Spleen (tissue), 11 donors: ENCODE data around the gene SELENOM. TPM values are rescaled to one million over a fixed set of nuclear protein-coding genes. Genes with fewer than 3 reads are reported as not detected.

ENCODE experiments used
- DNase-seq: peaks from one replicate; pipeline ENCODE4 v3.0.0-alpha.2; 2020
- H3K27ac ChIP-seq, 8 donors: fragments of 200-600 bp; sonication (generic) in 7 of 8; 1 replicate in 4 of 8; 2 replicates in 4 of 8; pipeline versions ENCODE4 v1.5.0 to v1.8.0; 2016 to 2021; ENCODE audit warnings: inconsistent platforms in 4 of 8, mild to moderate bottlenecking in 4 of 8, moderate library complexity in 1 of 8
- H3K27me3 ChIP-seq, 7 donors: fragments of 200-600 bp; sonication (generic) in 6 of 7; replicated peaks in 1 of 7; 1 replicate in 4 of 7; 2 replicates in 3 of 7; pipeline versions ENCODE4 v1.5.0 to v1.8.0; 2016 to 2021; ENCODE audit warnings: inconsistent platforms in 3 of 7, mild to moderate bottlenecking in 1 of 7
- H3K36me3 ChIP-seq, 6 donors: fragments of 200-600 bp; sonication (generic) in 5 of 6; 1 replicate in 4 of 6; 2 replicates in 2 of 6; pipeline versions ENCODE4 v1.5.0 to v1.8.0; 2016 to 2021; ENCODE audit warnings: inconsistent platforms in 2 of 6
- H3K4me1 ChIP-seq, 6 donors: fragments of 200-600 bp; sonication (generic) in 5 of 6; 1 replicate in 3 of 6; 2 replicates in 3 of 6; pipeline versions ENCODE4 v1.5.0 to v1.8.0; 2016 to 2021; ENCODE audit warnings: inconsistent platforms in 3 of 6
- H3K4me3 ChIP-seq, 8 donors: fragments of 200-600 bp; sonication (generic) in 7 of 8; 1 replicate in 4 of 8; 2 replicates in 4 of 8; pipeline versions ENCODE4 v1.5.0 to v1.8.0; 2016 to 2021; ENCODE audit warnings: inconsistent platforms in 4 of 8, mild to moderate bottlenecking in 4 of 8, moderate library complexity in 2 of 8
- H3K9me3 ChIP-seq, 8 donors: fragments of 200-600 bp; sonication (generic) in 7 of 8; 1 replicate in 4 of 8; 2 replicates in 4 of 8; pipeline versions ENCODE4 v1.5.0 to v1.8.0; 2016 to 2021; ENCODE audit warnings: inconsistent platforms in 4 of 8
- POLR2A ChIP-seq, 3 donors: fragments of 450-650 bp; IDR thresholded peaks; one replicate each; pipeline ENCODE4 v1.5.1; 2017; ENCODE audit warnings: antibody characterized with exemption in 3 of 3, mild to moderate bottlenecking in 1 of 3
- POLR2AphosphoS5 ChIP-seq, 3 donors: sonication (generic); formaldehyde crosslinking; IDR thresholded peaks; one replicate each; pipeline ENCODE4 v1.5.1; 2017; ENCODE audit warnings: antibody characterized with exemption in 3 of 3
- WGBS, 5 donors: extraction: QIAGEN DNeasy Blood & Tissue Kit in 3 of 5; methylation state at CpG; one replicate each; pipeline versions ENCODE4 v1.1.5 to v1.1.7; 2013 to 2018; 5-methylcytosine and 5-hydroxymethylcytosine counted together
- intact Hi-C: fragments of 100-400 bp; cut with DNase I; formaldehyde crosslinking; loops from one replicate; pipeline ENCODE4 v1.15.0; 2023; ENCODE audit warnings: low total_unique reads
- polyA plus RNA-seq, 3 donors: library from polyadenylated mRNA; stranded (reverse); fragments of 200-250 nt; gene quantifications; one replicate each; pipeline ENCODE4 v1.2.1, GENCODE V29; 2013
- total RNA-seq, 7 donors: library from RNA; depleted of rRNA in 3 of 7; stranded (reverse); fragments of >200 nt in 3 of 7; fragmentation: NEBNext Ultra II Directional in 4 of 7; extraction: Animal tissue kit (Norgen Biotek cat#: 25700) in 4 of 7; gene quantifications; one replicate each; pipeline versions ENCODE4 v1.1.0 to v1.2.1, GENCODE V29; 2016 to 2021
- TF ChIP-seq, protein P1 (sequence below), 11 experiments: fragments of 200-600 bp in 7 of 11; fragments of 450-650 bp in 4 of 11; sonication (generic) in 4 of 11; IDR thresholded peaks in 8 of 11; conservative IDR thresholded peaks in 3 of 11; 1 replicate in 7 of 11; 2 replicates in 4 of 11; pipeline versions ENCODE4 v1.4.0 to v1.8.0; 2016 to 2021; ENCODE audit warnings: antibody characterized with exemption in 11 of 11, inconsistent platforms in 4 of 11, mild to moderate bottlenecking in 1 of 11
- donor health status: healthy with polysubstance abuse.
- donor health status: DM: no; HTN: no; CAD: no; lungs with moderate emphysema.
- donor health status: DM: no; HTN: no; CAD: no.
- donor health status: Bipolar disorder and iron deficiency.
- donor health status: healthy.
- donor health status: DM: no; HTN: no; CAD: no.
- donor health status: DM: yes; HTN: yes; CAD: no.

SELENOM gene
- total and polyA plus RNA-seq, 10 donors, result 47.0 to 151 (median 70.3) TPM

DNA sequence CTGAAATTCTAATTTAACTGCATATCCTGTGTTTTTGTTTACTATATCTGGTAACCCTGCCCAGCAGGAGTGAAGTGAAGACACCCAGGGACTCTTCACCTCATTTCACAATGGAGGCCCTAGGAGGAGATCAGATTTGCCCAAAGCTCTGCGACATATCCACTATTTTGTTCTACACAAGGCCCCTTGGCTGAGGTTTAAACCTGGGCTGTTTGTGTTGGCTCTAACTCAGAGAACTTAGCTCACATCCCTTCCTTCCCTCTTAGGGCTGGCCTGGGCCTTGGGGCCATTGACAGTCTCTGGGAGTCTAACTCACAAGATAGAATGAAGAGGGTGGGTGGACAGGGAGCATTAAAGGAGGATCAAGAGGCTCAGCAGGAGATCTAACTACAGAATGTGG is 41.1 kb upstream of the SELENOM start:
- H3K4me3 ChIP-seq, result no peak overlapping the region
- peaks cover 0 to 19% (median 0%) of the 10 kb centered on the region in 8 donors for H3K9me3 ChIP-seq
- no peak overlapping the region for H3K27ac ChIP-seq
- intact Hi-C loops, result no loop called here
- WGBS, 5 donors, result 87 to 100% (median 95%) methylated on average over 1 of the region's 1 CpG
- peaks cover 0 to 17% (median 5%) of the 10 kb centered on the region in 6 donors for H3K4me1 ChIP-seq
- no peaks in the 10 kb centered on the region for H3K36me3 ChIP-seq
- no peak for DNase-seq
- no peaks in the 10 kb centered on the region for H3K27me3 ChIP-seq
- TF ChIP-seq POLR2A (IDR thresholded peaks at IDR 0.05) (no peak), POLR2AphosphoS5 (IDR thresholded peaks at IDR 0.05) (no peak)
- TF ChIP-seq, protein P1, sequence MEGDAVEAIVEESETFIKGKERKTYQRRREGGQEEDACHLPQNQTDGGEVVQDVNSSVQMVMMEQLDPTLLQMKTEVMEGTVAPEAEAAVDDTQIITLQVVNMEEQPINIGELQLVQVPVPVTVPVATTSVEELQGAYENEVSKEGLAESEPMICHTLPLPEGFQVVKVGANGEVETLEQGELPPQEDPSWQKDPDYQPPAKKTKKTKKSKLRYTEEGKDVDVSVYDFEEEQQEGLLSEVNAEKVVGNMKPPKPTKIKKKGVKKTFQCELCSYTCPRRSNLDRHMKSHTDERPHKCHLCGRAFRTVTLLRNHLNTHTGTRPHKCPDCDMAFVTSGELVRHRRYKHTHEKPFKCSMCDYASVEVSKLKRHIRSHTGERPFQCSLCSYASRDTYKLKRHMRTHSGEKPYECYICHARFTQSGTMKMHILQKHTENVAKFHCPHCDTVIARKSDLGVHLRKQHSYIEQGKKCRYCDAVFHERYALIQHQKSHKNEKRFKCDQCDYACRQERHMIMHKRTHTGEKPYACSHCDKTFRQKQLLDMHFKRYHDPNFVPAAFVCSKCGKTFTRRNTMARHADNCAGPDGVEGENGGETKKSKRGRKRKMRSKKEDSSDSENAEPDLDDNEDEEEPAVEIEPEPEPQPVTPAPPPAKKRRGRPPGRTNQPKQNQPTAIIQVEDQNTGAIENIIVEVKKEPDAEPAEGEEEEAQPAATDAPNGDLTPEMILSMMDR (IDR thresholded peaks at IDR 0.05 in 8 of 11, conservative IDR thresholded peaks at IDR 0.05 in 3 of 11), result no peak

DNA sequence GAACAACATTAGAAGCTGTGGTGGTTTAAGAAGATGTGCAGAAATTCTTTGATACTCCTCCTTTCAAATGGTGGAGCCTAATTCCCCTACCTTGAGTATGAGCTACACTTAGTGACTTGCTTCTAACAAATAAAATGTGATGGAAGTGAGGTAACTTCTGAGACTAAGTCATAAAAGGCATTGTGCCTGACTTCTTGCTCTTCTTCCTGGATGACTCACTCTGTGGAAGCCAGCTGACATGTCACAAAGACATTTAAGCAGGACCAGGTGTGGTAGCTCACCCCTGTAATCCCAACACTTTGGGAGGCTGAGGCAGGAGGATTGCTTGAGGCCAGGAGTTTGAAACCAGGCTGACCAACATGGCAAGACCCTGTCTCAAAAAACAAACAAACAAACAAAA is 36.9 kb upstream of the SELENOM start:
- H3K9me3 ChIP-seq, result peaks cover 0 to 19% (median 0%) of the 10 kb centered on the region in 8 donors
- no peak overlapping the region for H3K4me3 ChIP-seq
- H3K27ac ChIP-seq, result no peak overlapping the region
- H3K4me1 ChIP-seq, result peaks cover 0 to 8% (median 0%) of the 10 kb centered on the region in 6 donors
- H3K36me3 ChIP-seq, result no peaks in the 10 kb centered on the region
- TF ChIP-seq, protein P1 (IDR thresholded peaks at IDR 0.05 in 8 of 11, conservative IDR thresholded peaks at IDR 0.05 in 3 of 11), result no peak
- no peak for TF ChIP-seq POLR2AphosphoS5 (IDR thresholded peaks at IDR 0.05)
- no peak for TF ChIP-seq POLR2A (IDR thresholded peaks at IDR 0.05)
- no peak for DNase-seq
- H3K27me3 ChIP-seq, result peaks cover 0 to 15% (median 0%) of the 10 kb centered on the region in 7 donors
- intact Hi-C loops, result no loop called here

DNA sequence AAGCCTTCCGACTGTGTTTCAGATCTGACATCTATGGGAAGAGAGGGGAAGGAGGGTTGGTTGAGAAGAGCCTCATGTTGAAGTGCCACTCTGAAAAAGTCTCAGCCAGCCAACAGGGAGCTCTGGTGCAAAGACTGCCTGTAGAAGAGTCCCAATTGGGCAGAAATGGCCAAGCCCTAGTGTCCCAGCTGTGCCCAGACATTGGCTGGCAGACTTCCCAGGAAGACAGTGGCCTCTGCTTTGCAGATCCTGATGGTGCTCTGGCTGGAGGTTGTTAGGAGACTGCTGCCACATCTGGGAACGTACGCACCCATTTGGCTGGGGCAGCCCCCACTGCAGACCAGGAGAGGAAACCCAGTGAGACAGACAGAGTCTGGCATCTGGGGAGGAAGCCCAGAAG is 36.2 kb upstream of the SELENOM start:
- no peak for DNase-seq
- H3K27ac ChIP-seq, result no peak overlapping the region
- H3K9me3 ChIP-seq, result peaks cover 0 to 19% (median 0%) of the 10 kb centered on the region in 8 donors
- H3K4me1 ChIP-seq, result peaks cover 0 to under 1% (median 0%) of the 10 kb centered on the region in 6 donors
- WGBS, 5 donors, result 62 to 79% (median 73%) methylated on average over 3 of the region's 3 CpGs
- intact Hi-C loops, result no loop called here
- no peaks in the 10 kb centered on the region for H3K36me3 ChIP-seq
- H3K4me3 ChIP-seq, result no peak overlapping the region
- peaks cover 0 to 21% (median 0%) of the 10 kb centered on the region in 7 donors for H3K27me3 ChIP-seq
- TF ChIP-seq POLR2AphosphoS5 (IDR thresholded peaks at IDR 0.05) (no peak), POLR2A (IDR thresholded peaks at IDR 0.05) (no peak)
- TF ChIP-seq, protein P1 (IDR thresholded peaks at IDR 0.05 in 8 of 11, conservative IDR thresholded peaks at IDR 0.05 in 3 of 11), result no peak

DNA sequence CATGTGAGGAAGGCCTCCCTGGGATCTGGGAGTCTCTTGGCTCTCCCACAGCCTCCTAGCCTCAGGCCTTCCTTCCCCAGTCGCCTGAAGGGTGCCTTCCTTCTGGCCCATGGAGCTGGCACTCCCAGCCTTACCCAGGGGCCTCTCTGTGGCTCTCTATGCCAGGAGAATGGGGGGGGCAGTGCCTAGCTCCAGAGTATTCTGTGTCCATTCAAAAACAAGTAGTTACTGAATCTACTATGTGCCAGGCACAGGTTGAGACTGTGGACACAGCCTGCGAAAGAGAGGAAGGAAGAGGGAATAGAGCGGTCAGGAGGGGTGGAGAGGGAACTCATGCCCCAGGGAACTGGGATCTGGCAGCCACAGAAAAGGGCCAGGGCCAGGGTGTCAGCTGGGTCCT is 35.7 kb upstream of the SELENOM start:
- Histone ChIP-seq H3K4me1 (no peaks in the 10 kb centered on the region), H3K36me3 (no peaks in the 10 kb centered on the region), H3K27ac (no peak overlapping the region), H3K4me3 (no peak overlapping the region), H3K27me3 (peaks cover 0 to 26% (median 0%) of the 10 kb centered on the region in 7 donors), H3K9me3 (peaks cover 0 to 19% (median 0%) of the 10 kb centered on the region in 8 donors)
- intact Hi-C loops, result no loop called here
- WGBS, 5 donors, result 48 to 67% (median 55%) methylated on average over 3 of the region's 3 CpGs
- no peak for DNase-seq
- TF ChIP-seq, protein P1 (IDR thresholded peaks at IDR 0.05 in 8 of 11, conservative IDR thresholded peaks at IDR 0.05 in 3 of 11), result no peak
- TF ChIP-seq POLR2A (IDR thresholded peaks at IDR 0.05) (no peak), POLR2AphosphoS5 (IDR thresholded peaks at IDR 0.05) (no peak)
